H1 (cell line): ENCODE measurements around the gene MUC4.

ENCODE experiments used
- CEBPB ChIP-seq: IDR thresholded peaks from 2 replicates; pipeline ENCODE4 v1.6.1; 2012; ENCODE audit warnings: low read depth, low read length
- CTBP2 ChIP-seq: IDR thresholded peaks from 2 replicates; pipeline ENCODE4 v1.7.0; 2011; ENCODE audit warnings: borderline replicate concordance, mild to moderate bottlenecking, moderate library complexity, mixed read lengths, low read length; ENCODE audit not compliant: insufficient read depth, insufficient read length
- EZH2 ChIP-seq: fragments of 200-600 bp; sonication (generic); IDR thresholded peaks from 2 replicates; pipeline ENCODE4 v1.7.1; 2012; ENCODE audit warnings: low read depth, mild to moderate bottlenecking, moderate library complexity, low read length, inconsistent platforms; ENCODE audit not compliant: severe bottlenecking
- PHF8 ChIP-seq: fragments of 200-600 bp; sonication (generic); conservative IDR thresholded peaks from 2 replicates; pipeline ENCODE4 v1.7.1; 2012; ENCODE audit warnings: low read depth, mild to moderate bottlenecking, inconsistent platforms, low read length, moderate library complexity
- POLR2A ChIP-seq, 2 experiments: IDR thresholded peaks; 1 replicate in 1 of 2; 2 replicates in 1 of 2; pipeline ENCODE4 v1.6.1; 2011; ENCODE audit warnings: low read depth in 2 of 2, low read length in 2 of 2, mild to moderate bottlenecking in 2 of 2; ENCODE audit errors: control extremely low read depth in 1 of 2
- POLR2AphosphoS5 ChIP-seq: IDR thresholded peaks from 2 replicates; pipeline ENCODE4 v1.6.1; 2011; ENCODE audit warnings: low read depth, low read length
- SIRT6 ChIP-seq: IDR thresholded peaks from one replicate; pipeline ENCODE4 v1.7.1; 2012; ENCODE audit warnings: low read length, inconsistent platforms
- SP2 ChIP-seq: IDR thresholded peaks from 2 replicates; pipeline ENCODE4 v1.6.1; 2012; ENCODE audit warnings: mild to moderate bottlenecking, low read length, inconsistent platforms
- SUZ12 ChIP-seq: fragments of 200-600 bp; sonication (generic); IDR thresholded peaks from 2 replicates; pipeline ENCODE4 v1.6.1; 2012; ENCODE audit warnings: mild to moderate bottlenecking, inconsistent platforms, low read length, moderate library complexity, mixed read lengths
- TAF1 ChIP-seq: IDR thresholded peaks from 2 replicates; pipeline ENCODE4 v1.6.1; 2011; ENCODE audit warnings: mild to moderate bottlenecking, low read depth, low read length
- TCF12 ChIP-seq: IDR thresholded peaks from 2 replicates; pipeline ENCODE4 v1.6.1; 2011; ENCODE audit warnings: low read depth, mild to moderate bottlenecking, low read length
- TF ChIP-seq, protein P1 (sequence below): IDR thresholded peaks from 2 replicates; pipeline ENCODE4 v1.6.1; 2011; ENCODE audit warnings: low read depth, mild to moderate bottlenecking, low read length; ENCODE audit not compliant: insufficient read depth
- TF ChIP-seq, protein P2 (sequence below), 3 experiments: IDR thresholded peaks; 1 replicate in 2 of 3; 2 replicates in 1 of 3; pipeline versions ENCODE4 v1.5.1 to v1.6.1; 2011; ENCODE audit warnings: low read length in 3 of 3, mild to moderate bottlenecking in 3 of 3, inconsistent platforms in 2 of 3, low read depth in 1 of 3, moderate library complexity in 1 of 3; ENCODE audit not compliant: insufficient read depth in 1 of 3; ENCODE audit errors: control extremely low read depth in 1 of 3

DNA sequence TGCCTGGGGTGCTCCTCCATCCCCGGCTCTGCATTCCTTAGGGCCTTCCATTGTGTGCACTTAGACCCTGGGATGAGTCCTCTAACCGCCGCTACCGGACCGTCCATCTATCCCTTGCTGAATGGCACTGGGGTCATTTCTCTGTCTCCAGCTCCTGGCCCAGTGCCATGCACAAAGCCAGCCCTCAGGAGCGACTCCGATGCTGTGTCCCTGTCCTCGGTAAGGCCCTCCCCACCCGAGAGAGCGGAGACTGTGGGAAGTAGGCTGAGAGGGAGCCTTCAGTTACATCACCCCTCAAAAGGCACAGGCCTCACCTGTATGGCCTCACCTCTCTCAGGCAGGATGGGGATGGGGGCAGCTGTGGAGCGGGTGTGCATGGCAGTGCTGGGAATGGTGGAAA is 33.8 kb downstream of the MUC4 start:
- TF ChIP-seq, protein P1, sequence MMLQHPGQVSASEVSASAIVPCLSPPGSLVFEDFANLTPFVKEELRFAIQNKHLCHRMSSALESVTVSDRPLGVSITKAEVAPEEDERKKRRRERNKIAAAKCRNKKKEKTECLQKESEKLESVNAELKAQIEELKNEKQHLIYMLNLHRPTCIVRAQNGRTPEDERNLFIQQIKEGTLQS: no peak
- no peak for TF ChIP-seq POLR2AphosphoS5
- no peak for TF ChIP-seq SUZ12
- no peak for TF ChIP-seq CEBPB
- TF ChIP-seq, protein P2, sequence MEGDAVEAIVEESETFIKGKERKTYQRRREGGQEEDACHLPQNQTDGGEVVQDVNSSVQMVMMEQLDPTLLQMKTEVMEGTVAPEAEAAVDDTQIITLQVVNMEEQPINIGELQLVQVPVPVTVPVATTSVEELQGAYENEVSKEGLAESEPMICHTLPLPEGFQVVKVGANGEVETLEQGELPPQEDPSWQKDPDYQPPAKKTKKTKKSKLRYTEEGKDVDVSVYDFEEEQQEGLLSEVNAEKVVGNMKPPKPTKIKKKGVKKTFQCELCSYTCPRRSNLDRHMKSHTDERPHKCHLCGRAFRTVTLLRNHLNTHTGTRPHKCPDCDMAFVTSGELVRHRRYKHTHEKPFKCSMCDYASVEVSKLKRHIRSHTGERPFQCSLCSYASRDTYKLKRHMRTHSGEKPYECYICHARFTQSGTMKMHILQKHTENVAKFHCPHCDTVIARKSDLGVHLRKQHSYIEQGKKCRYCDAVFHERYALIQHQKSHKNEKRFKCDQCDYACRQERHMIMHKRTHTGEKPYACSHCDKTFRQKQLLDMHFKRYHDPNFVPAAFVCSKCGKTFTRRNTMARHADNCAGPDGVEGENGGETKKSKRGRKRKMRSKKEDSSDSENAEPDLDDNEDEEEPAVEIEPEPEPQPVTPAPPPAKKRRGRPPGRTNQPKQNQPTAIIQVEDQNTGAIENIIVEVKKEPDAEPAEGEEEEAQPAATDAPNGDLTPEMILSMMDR (IDR thresholded peaks at IDR 0.05; ENCODE audit: control extremely low read depth in 1 of 3, insufficient read depth in 1 of 3, low read depth in 1 of 3, low read length in 3 of 3): no peak
- TF ChIP-seq PHF8: no peak
- no peak for TF ChIP-seq CTBP2
- no peak for TF ChIP-seq SP2
- no peak for TF ChIP-seq TAF1
- TF ChIP-seq TCF12: no peak
- TF ChIP-seq SIRT6: no peak
- no peak for TF ChIP-seq EZH2
- no peak for TF ChIP-seq POLR2A (IDR thresholded peaks at IDR 0.05; ENCODE audit: control extremely low read depth in 1 of 2, low read depth in 2 of 2, low read length in 2 of 2)
